PC-9 (cell line): ENCODE data around the gene SETD3. TPM values are rescaled to one million over a fixed set of nuclear protein-coding genes. Genes with fewer than 3 reads are reported as not detected.

Source experiments
- BruUV-seq: library from RNA; stranded (reverse); fragments of 400-500 nt; replicated peaks from 2 replicates; lab custom pipeline; 2021; lab: Mats Ljungman, UMichigan
- CTCF ChIA-PET: fragments of 300-600 bp; sonication (Branson Sonifier 250); formaldehyde crosslinking; loops from one replicate; lab custom pipeline; 2022; ENCODE audit warnings: antibody characterized with exemption; lab: Charles Lee
- POLR2A ChIA-PET: fragments of 300-600 bp; sonication (Branson Sonifier 250); formaldehyde crosslinking; loops from one replicate; lab custom pipeline; 2022; ENCODE audit warnings: antibody characterized with exemption; ENCODE audit not compliant: unreplicated experiment; lab: Charles Lee
- DNase-seq, 2 experiments: peaks; one replicate each; pipeline versions ENCODE4 v3.0.0 to v3.0.0-alpha.2; 2015 to 2022; ENCODE audit warnings: mixed read lengths in 1 of 2
- H2AFZ ChIP-seq: fragments of 200-600 bp; sonication (generic); 2 replicates; pipeline ENCODE4 v1.8.1; 2017; ENCODE audit warnings: antibody characterized with exemption
- H3F3A ChIP-seq: fragments of 200-600 bp; sonication (generic); 2 replicates; pipeline ENCODE4 v1.8.1; 2017; ENCODE audit warnings: antibody characterized with exemption, mild to moderate bottlenecking, low read depth; ENCODE audit not compliant: insufficient read depth
- H3K27ac ChIP-seq: fragments of 200-600 bp; sonication (generic); 2 replicates; pipeline ENCODE4 v1.6.1; 2016; ENCODE audit warnings: mixed run types
- H3K27me3 ChIP-seq: fragments of 200-600 bp; sonication (generic); 2 replicates; pipeline ENCODE4 v1.6.1; 2016; ENCODE audit warnings: low read depth, mixed run types; ENCODE audit not compliant: insufficient read depth
- H3K36me3 ChIP-seq: fragments of 200-600 bp; sonication (generic); 2 replicates; pipeline ENCODE4 v1.6.1; 2016; ENCODE audit warnings: low read depth, mixed run types
- H3K4me1 ChIP-seq: fragments of 200-600 bp; sonication (generic); replicated peaks from 2 replicates; pipeline ENCODE4 v1.6.1; 2016; ENCODE audit warnings: mixed run types; ENCODE audit not compliant: insufficient read depth
- H3K4me2 ChIP-seq: fragments of 200-600 bp; sonication (generic); 2 replicates; pipeline ENCODE4 v1.6.1; 2017; ENCODE audit warnings: mixed run types
- H3K4me3 ChIP-seq: fragments of 200-600 bp; sonication (generic); 2 replicates; pipeline ENCODE4 v1.6.1; 2016; ENCODE audit warnings: mixed run types
- H3K79me2 ChIP-seq: fragments of 200-600 bp; sonication (generic); 2 replicates; pipeline ENCODE4 v1.6.1; 2017; ENCODE audit warnings: low read depth, mixed run types
- H3K9me2 ChIP-seq: fragments of 200-600 bp; sonication (generic); 2 replicates; pipeline ENCODE4 v1.8.1; 2017; ENCODE audit warnings: mild to moderate bottlenecking; ENCODE audit not compliant: insufficient read depth
- H3K9me3 ChIP-seq: fragments of 200-600 bp; sonication (generic); 2 replicates; pipeline ENCODE4 v1.8.1; 2016; ENCODE audit warnings: low read depth; ENCODE audit not compliant: insufficient read depth
- H4K20me1 ChIP-seq: fragments of 200-600 bp; sonication (generic); 2 replicates; pipeline ENCODE4 v1.8.1; 2017; ENCODE audit not compliant: insufficient read depth
- EZH2 ChIP-seq: fragments of 200-600 bp; sonication (generic); IDR thresholded peaks from 2 replicates; pipeline ENCODE4 v1.8.0; 2017; ENCODE audit warnings: antibody characterized with exemption, low read depth
- intact Hi-C: fragments of 100-400 bp; cut with micrococcal nuclease; formaldehyde crosslinking; loops from one replicate; pipeline ENCODE4 v1.10.0; 2022; ENCODE audit not compliant: unreplicated experiment
- total RNA-seq: library from RNA; stranded (reverse); gene quantifications from 2 replicates; pipeline ENCODE4 v1.2.3, GENCODE V29; 2021
- TF ChIP-seq, protein P1 (sequence below): fragments of 200-600 bp; sonication (generic); conservative IDR thresholded peaks from 2 replicates; pipeline ENCODE4 v1.6.1; 2017; ENCODE audit warnings: mixed run types, antibody characterized with exemption, mild to moderate bottlenecking, moderate library complexity

The SETD3 gene
- total RNA-seq, 1 experiment from 2014 or later = 13.4 TPM

DNA sequence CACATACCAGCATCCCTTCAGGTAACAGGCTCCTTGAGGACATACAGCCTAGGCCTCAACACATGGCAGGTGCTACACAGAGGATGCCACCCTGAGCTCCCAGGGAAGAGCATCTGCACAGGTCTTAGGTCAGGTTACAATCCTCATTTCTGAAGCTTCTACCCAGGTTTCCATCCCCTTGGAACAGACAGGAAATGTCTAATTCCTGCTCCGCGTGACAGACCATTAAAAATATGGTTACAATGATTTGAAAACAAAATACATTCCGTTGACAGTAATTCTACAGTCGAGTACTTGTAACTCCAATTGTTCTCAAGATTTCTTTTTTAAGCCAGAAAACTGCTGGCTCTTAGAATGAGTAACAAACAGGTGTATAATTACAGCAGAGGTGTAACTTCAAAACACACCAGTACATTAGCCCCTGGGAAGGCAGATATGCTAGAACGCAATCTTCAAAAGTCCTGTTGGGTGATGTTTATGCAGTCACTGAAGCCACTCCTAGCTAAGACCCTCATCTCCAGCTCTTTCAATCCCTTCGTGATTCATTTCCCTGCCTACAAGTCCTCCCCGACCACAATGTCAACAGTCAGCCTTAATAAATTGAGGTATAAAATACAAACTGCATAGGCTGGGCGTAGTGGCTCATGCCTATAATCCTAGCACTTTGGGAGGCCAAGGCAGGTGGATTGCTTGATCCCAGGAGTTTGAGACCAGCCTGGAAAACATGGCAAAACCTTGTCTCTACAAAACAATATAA, 11.6 kb downstream of the SETD3 start:
- Histone ChIP-seq H3K4me1 (no peaks in the 10 kb centered on the region), H3K79me2 (peaks cover 23% of the 10 kb centered on the region; the same call in 1 of the 2 replicates), H3K4me2 (no peak overlapping the region), H3K9me3 (no peaks in the 10 kb centered on the region), H3F3A (no peaks in the 10 kb centered on the region), H2AFZ (no peak overlapping the region), H3K27me3 (no peaks in the 10 kb centered on the region), H3K27ac (no peak overlapping the region), H3K4me3 (no peak overlapping the region), H4K20me1 (peaks cover 6% of the 10 kb centered on the region), H3K9me2 (no peaks in the 10 kb centered on the region), H3K36me3 (no peaks in the 10 kb centered on the region)
- TF ChIP-seq EZH2 = no peak
- TF ChIP-seq, protein P1, sequence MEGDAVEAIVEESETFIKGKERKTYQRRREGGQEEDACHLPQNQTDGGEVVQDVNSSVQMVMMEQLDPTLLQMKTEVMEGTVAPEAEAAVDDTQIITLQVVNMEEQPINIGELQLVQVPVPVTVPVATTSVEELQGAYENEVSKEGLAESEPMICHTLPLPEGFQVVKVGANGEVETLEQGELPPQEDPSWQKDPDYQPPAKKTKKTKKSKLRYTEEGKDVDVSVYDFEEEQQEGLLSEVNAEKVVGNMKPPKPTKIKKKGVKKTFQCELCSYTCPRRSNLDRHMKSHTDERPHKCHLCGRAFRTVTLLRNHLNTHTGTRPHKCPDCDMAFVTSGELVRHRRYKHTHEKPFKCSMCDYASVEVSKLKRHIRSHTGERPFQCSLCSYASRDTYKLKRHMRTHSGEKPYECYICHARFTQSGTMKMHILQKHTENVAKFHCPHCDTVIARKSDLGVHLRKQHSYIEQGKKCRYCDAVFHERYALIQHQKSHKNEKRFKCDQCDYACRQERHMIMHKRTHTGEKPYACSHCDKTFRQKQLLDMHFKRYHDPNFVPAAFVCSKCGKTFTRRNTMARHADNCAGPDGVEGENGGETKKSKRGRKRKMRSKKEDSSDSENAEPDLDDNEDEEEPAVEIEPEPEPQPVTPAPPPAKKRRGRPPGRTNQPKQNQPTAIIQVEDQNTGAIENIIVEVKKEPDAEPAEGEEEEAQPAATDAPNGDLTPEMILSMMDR = no peak
- no peak for DNase-seq
- no TSS peak for BruUV-seq
- ChIA-PET POLR2A (interaction anchor here (0.6 to 0.7 kb wide), 2 partner anchors 11 to 12 kb away, joined by 3 to 5 read pairs; partner anchors contain the start of gene CCNK), CTCF (no interaction called here)
- intact Hi-C loops = no loop called here

DNA sequence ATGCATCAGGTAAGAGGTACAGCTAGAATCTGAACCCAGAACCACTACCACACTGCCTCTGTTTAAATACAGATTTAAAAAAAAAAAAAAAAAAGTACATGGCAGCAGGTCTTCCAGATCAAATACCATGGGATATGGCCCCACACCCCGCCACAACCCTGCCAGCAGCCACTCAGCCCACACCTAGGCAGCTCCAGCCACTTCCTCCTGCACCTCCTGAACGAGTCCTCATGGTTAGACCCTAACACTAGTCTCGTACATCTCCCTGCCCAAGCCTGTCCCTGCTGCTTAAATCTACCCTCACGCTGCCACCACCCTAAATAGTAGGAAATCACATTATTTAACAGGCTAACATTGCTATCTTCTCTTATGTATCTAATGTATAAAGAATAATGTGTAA, 12.6 kb downstream of the SETD3 start:
- Histone ChIP-seq H2AFZ (no peak overlapping the region), H3K27me3 (no peaks in the 10 kb centered on the region), H3K9me3 (no peaks in the 10 kb centered on the region), H3K36me3 (no peaks in the 10 kb centered on the region), H3K4me1 (no peaks in the 10 kb centered on the region), H3K4me2 (no peak overlapping the region), H3K4me3 (no peak overlapping the region), H3K9me2 (no peaks in the 10 kb centered on the region), H3K27ac (no peak overlapping the region), H4K20me1 (peaks cover 5% of the 10 kb centered on the region), H3K79me2 (peaks cover 18% of the 10 kb centered on the region; the same call in 1 of the 2 replicates), H3F3A (no peaks in the 10 kb centered on the region)
- ChIA-PET CTCF (no interaction called here), POLR2A (interaction anchor here (0.8 kb wide), 1 partner anchor 862 kb away, joined by 35 read pairs; no protein-coding TSS in a partner anchor)
- intact Hi-C loops = no loop called here
- no peak for TF ChIP-seq EZH2
- DNase-seq = no peak
- BruUV-seq = no TSS peak

DNA sequence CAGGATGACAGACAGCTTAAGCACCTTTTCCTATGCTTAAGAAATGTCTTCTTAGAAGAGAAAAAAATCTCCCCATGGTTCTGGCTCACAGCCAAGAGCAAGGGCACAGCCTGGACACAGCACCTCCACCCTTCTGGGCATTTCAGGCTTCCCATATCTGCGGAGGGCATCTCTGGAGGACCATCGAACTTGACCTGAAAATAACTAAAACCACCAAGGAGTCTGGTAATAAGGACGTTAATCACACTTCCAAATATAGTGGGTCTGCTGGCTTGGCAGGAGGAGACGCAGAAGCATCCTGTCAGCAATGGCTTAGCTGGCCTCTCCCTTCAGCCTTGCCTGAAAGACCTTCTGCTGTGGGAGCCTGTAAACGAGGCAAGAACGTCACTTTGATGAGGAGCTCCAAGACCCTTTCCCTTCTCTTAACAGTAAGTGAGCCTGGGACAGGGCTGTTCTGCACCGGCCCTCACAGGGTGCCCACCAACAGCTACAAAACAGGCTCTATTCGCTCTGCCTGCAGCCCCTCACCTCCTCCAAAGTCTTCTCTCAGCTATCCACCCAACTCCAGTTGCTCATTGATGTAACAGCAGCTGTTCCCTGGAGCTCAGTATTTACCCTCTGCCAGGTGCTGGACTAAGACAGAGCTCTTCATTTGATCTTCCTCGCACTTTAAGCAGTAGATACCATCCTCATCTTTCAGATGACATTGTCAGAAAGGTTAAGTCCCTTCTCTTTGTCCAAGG, 13.2 kb downstream of the SETD3 start:
- H3K4me2 ChIP-seq = no peak overlapping the region
- H3K9me2 ChIP-seq = no peaks in the 10 kb centered on the region
- no peak for DNase-seq
- no peak overlapping the region for H3K27ac ChIP-seq
- no peak for TF ChIP-seq EZH2
- TF ChIP-seq, protein P1 = no peak
- intact Hi-C loops = no loop called here
- H3K36me3 ChIP-seq = no peaks in the 10 kb centered on the region
- no TSS peak for BruUV-seq
- H3K9me3 ChIP-seq = no peaks in the 10 kb centered on the region
- no peaks in the 10 kb centered on the region for H3F3A ChIP-seq
- CTCF ChIA-PET = no interaction called here
- no peaks in the 10 kb centered on the region for H3K27me3 ChIP-seq
- H3K79me2 ChIP-seq = peaks cover 13% of the 10 kb centered on the region; the same call in 1 of the 2 replicates
- POLR2A ChIA-PET = interaction anchor here (0.8 kb wide), 1 partner anchor 863 kb away, joined by 35 read pairs; no protein-coding TSS in a partner anchor
- H3K4me3 ChIP-seq = no peak overlapping the region
- H2AFZ ChIP-seq = no peak overlapping the region
- H3K4me1 ChIP-seq = no peaks in the 10 kb centered on the region
- peaks cover 3% of the 10 kb centered on the region for H4K20me1 ChIP-seq
